Measurements from ENCODE around the gene DSCAML1. TPM values are rescaled to one million over a fixed set of nuclear protein-coding genes. Genes with fewer than 3 reads are reported as not detected.

DSCAML1 gene
- total RNA-seq, 1 experiment from 2014 or later = not detected

DNA sequence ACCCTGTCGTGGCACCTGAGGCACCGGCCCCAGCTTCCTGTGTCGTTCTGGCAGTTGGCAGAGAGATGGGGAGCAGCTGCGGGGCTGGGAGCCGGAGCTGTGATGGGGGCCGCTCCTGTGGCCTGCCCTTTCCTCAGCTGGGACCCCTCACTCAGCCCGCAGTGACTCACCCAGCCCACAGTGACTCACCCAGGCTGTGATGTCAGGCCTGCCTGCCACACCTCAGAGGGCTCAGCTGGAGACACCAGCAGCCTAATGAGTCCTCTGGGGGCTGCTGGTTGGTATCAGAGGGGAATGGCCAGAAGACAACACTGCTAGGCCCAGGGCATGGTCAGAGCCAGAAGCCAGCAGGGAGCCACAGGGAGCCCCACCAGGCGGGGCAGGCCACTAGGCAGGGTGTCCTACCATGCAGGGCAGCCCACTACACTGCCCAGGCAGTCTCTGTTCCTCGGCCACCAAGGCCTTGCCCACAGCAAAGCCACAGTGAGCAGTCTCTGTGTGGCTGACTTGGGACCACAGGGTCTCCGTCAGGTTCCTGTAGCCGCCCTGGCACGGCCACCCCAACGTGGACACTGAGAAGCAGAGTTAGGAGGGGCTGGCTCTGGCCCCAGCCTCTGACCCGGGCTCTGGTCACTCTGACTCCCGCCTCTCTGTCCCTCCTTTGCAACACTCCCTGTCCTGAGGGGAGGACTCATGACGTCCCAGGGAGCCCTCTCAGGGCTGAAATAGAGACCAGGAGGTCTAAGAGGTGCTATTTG lies 31.8 kb upstream of the DSCAML1 start:
- ATAC-seq (peak; percentile 73), DNase-seq (ENCODE audit: low read depth, low spot score) (no peak)
- H3K27ac ChIP-seq (ENCODE audit: low read depth, low read length) = no peak overlapping the region; the same call in 1 of the 2 replicates
- CTCF ChIA-PET = interaction anchor here (1.0 to 1.4 kb wide), 2 partner anchors 16 to 118 kb away, joined by 3 to 8 read pairs; no protein-coding TSS in a partner anchor
- RAD21 ChIA-PET (ENCODE audit: low non-redundant PET in 1 of 2, low total read pairs in 2 of 2, uncharacterized antibody in 2 of 2, unreplicated experiment in 2 of 2) = no interaction called here
- intact Hi-C loops (cut with micrococcal nuclease) = no loop called here
- POLR2A ChIA-PET = no interaction called here
- H4K20me1 ChIP-seq (ENCODE audit: insufficient read depth) = no peaks in the 10 kb centered on the region
- H3K27me3 ChIP-seq (ENCODE audit: insufficient read depth, low read length) = no peaks in the 10 kb centered on the region
- H3K36me3 ChIP-seq (ENCODE audit: control insufficient read depth in 1 of 2, insufficient read depth in 2 of 2, low read length in 2 of 2) = no peaks in the 10 kb centered on the region
- no peaks in the 10 kb centered on the region for H3K79me2 ChIP-seq (ENCODE audit: insufficient read depth, low read length)
- H3K9ac ChIP-seq (ENCODE audit: low read length) = no peak overlapping the region
- no peak overlapping the region; a peak in 1 of 4 replicates for H3K4me3 ChIP-seq (replicated peaks in 1 of 2; ENCODE audit: low read depth in 1 of 2, low read length in 2 of 2)
- no peak overlapping the region for H2AFZ ChIP-seq (ENCODE audit: low read depth, low read length, poor library complexity, severe bottlenecking)
- H3K4me2 ChIP-seq (ENCODE audit: low read length) = peak overlapping the region; percentile 64
- no peaks in the 10 kb centered on the region for H3K9me2 ChIP-seq (ENCODE audit: insufficient read depth)
- H3K9me3 ChIP-seq (ENCODE audit: control insufficient read depth in 1 of 2, insufficient read depth in 1 of 2, low read depth in 1 of 2, low read length in 2 of 2) = no peaks in the 10 kb centered on the region
- peaks cover 9 to 20% of the 10 kb centered on the region in 2 experiments for H3K4me1 ChIP-seq (ENCODE audit: control insufficient read depth in 1 of 2, insufficient read depth in 2 of 2, low read length in 2 of 2)
- BruUV-seq (replicated peaks) = no TSS peak
- TF ChIP-seq, protein P1, sequence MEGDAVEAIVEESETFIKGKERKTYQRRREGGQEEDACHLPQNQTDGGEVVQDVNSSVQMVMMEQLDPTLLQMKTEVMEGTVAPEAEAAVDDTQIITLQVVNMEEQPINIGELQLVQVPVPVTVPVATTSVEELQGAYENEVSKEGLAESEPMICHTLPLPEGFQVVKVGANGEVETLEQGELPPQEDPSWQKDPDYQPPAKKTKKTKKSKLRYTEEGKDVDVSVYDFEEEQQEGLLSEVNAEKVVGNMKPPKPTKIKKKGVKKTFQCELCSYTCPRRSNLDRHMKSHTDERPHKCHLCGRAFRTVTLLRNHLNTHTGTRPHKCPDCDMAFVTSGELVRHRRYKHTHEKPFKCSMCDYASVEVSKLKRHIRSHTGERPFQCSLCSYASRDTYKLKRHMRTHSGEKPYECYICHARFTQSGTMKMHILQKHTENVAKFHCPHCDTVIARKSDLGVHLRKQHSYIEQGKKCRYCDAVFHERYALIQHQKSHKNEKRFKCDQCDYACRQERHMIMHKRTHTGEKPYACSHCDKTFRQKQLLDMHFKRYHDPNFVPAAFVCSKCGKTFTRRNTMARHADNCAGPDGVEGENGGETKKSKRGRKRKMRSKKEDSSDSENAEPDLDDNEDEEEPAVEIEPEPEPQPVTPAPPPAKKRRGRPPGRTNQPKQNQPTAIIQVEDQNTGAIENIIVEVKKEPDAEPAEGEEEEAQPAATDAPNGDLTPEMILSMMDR (IDR thresholded peaks at IDR 0.05 in 2 of 3, conservative IDR thresholded peaks at IDR 0.05 in 1 of 3; ENCODE audit: borderline replicate concordance in 1 of 3, insufficient read depth in 1 of 3, low read depth in 2 of 3, low read length in 2 of 3) = no peak
- no peak for TF ChIP-seq EZH2phosphoT487 (IDR thresholded peaks at IDR 0.05; ENCODE audit: borderline replicate concordance)

Measured in HCT116 (cell line).